Smooth muscle cell (in vitro differentiated cells): ENCODE data around the gene ARMH3. TPM values are rescaled to one million over a fixed set of nuclear protein-coding genes. Genes with fewer than 3 reads are reported as not detected.
A peak's percentile ranks its signal among the peaks of the same experiment; 100 is the strongest.

Experiments
- DNase-seq: peaks from one replicate; lab custom pipeline; 2025; ENCODE audit not compliant: unreplicated experiment; lab: John Stamatoyannopoulos, UW
- H2AFZ ChIP-seq: fragments of 200-600 bp; sonication (generic); 2 replicates; pipeline ENCODE4 v1.6.0; 2016; ENCODE audit warnings: antibody characterized with exemption, low read depth, mild to moderate bottlenecking
- H3F3A ChIP-seq: fragments of 200-600 bp; sonication (generic); 2 replicates; pipeline ENCODE4 v1.6.0; 2017; ENCODE audit warnings: antibody characterized with exemption, low read depth
- H3K27ac ChIP-seq: fragments of 200-600 bp; sonication (generic); 2 replicates; pipeline ENCODE4 v1.5.1; 2016; ENCODE audit warnings: low read depth, mild to moderate bottlenecking
- H3K27me3 ChIP-seq: fragments of 200-600 bp; sonication (generic); 2 replicates; pipeline ENCODE4 v1.6.1; 2016; ENCODE audit warnings: low read depth, mild to moderate bottlenecking
- H3K36me3 ChIP-seq: fragments of 200-600 bp; sonication (generic); 2 replicates; pipeline ENCODE4 v1.5.1; 2016; ENCODE audit warnings: low read depth
- H3K4me1 ChIP-seq: fragments of 200-600 bp; sonication (generic); 2 replicates; pipeline ENCODE4 v1.5.1; 2016; ENCODE audit warnings: low read depth
- H3K4me2 ChIP-seq: fragments of 200-600 bp; sonication (generic); 2 replicates; pipeline ENCODE4 v1.6.0; 2016; ENCODE audit warnings: mild to moderate bottlenecking
- H3K4me3 ChIP-seq: fragments of 200-600 bp; sonication (generic); 2 replicates; pipeline ENCODE4 v1.5.1; 2016; ENCODE audit warnings: mild to moderate bottlenecking
- H3K79me2 ChIP-seq: fragments of 200-600 bp; sonication (generic); 2 replicates; pipeline ENCODE4 v1.6.0; 2016; ENCODE audit warnings: low read depth, mild to moderate bottlenecking
- H3K9ac ChIP-seq: fragments of 200-600 bp; sonication (generic); 2 replicates; pipeline ENCODE4 v1.6.0; 2016; ENCODE audit warnings: low read depth
- H3K9me3 ChIP-seq: fragments of 200-600 bp; sonication (generic); replicated peaks from 2 replicates; pipeline ENCODE4 v1.5.1; 2016; ENCODE audit warnings: low read depth
- H4K20me1 ChIP-seq: fragments of 200-600 bp; sonication (generic); 2 replicates; pipeline ENCODE4 v1.6.0; 2016; ENCODE audit warnings: low read depth
- CTCF ChIP-seq: fragments of 200-600 bp; sonication (generic); IDR thresholded peaks from 2 replicates; pipeline ENCODE4 v1.5.1; 2017; ENCODE audit warnings: borderline replicate concordance, mild to moderate bottlenecking, antibody characterized with exemption; ENCODE audit not compliant: insufficient read depth, poor library complexity, severe bottlenecking
- WGBS: methylation state at CpG from one replicate; pipeline ENCODE4 v1.1.7; 2016; ENCODE audit warnings: low lambda C conversion rate; 5-methylcytosine and 5-hydroxymethylcytosine counted together
- polyA plus RNA-seq: library from polyadenylated mRNA; unstranded; fragments of >200 nt; fragmentation: Nextera tagmentation; extraction: Ambion mirVana; gene quantifications from 2 replicates; pipeline ENCODE4 v1.2.1, GENCODE V29; 2016
- total RNA-seq: library from RNA; depleted of rRNA; stranded (reverse); fragments of >200 nt; gene quantifications from 2 replicates; pipeline ENCODE4 v1.2.3, GENCODE V29; 2014

ARMH3 gene
- total and polyA plus RNA-seq, 2 experiments from 2014 or later, result 7.6 to 10.8 TPM

GRCh38 chr10:101938305-101939007 is 117.5 kb downstream of the ARMH3 start:
- 47% methylated on average over 3 of the region's 3 CpGs for WGBS
- no peak for DNase-seq
- peak overlapping the region; percentile 65 for H3K9ac ChIP-seq

DNA sequence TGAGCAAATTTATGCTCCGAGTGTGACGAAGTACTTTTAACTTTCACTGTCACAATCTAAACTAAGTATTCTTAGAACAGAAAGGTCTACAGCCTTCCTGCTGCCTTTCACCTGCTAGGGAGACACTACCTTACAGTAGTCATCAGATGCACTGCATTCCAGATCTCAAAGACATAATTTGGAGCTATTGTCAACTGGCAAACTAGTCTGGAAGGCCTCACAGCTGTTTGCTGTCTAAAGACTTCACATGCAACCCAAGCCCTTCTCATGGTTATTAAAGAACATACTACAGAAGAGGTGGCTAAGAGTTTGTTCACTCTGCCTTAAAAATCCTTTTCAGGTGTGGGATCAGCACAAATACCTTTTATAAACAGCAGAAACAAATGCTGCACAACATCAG is 120.5 kb downstream of the ARMH3 start:
- H3F3A ChIP-seq, result peaks cover 28% of the 10 kb centered on the region
- no peaks in the 10 kb centered on the region for H3K36me3 ChIP-seq
- H4K20me1 ChIP-seq, result peaks cover 47% of the 10 kb centered on the region
- TF ChIP-seq CTCF, result no peak
- peak overlapping the region; percentile 37 for H3K27ac ChIP-seq
- no peaks in the 10 kb centered on the region for H3K9me3 ChIP-seq
- 80% methylated on average over 2 of the region's 2 CpGs for WGBS
- no peak overlapping the region for H3K4me3 ChIP-seq
- no peak overlapping the region for H3K4me2 ChIP-seq
- H2AFZ ChIP-seq, result no peak overlapping the region
- H3K79me2 ChIP-seq, result peaks cover 5% of the 10 kb centered on the region
- H3K27me3 ChIP-seq, result no peaks in the 10 kb centered on the region
- H3K9ac ChIP-seq, result no peak overlapping the region
- DNase-seq, result no peak
- H3K4me1 ChIP-seq, result peaks cover 35% of the 10 kb centered on the region

More at GRCh38 chr10:101938305-101939007, 117.5 kb downstream of the ARMH3 start:
- H4K20me1 ChIP-seq, result peaks cover 36% of the 10 kb centered on the region
- H3K9me3 ChIP-seq, result no peaks in the 10 kb centered on the region
- no peaks in the 10 kb centered on the region for H3K27me3 ChIP-seq
- H3K4me1 ChIP-seq, result peaks cover 40% of the 10 kb centered on the region
- H3K36me3 ChIP-seq, result no peaks in the 10 kb centered on the region
- no peak for TF ChIP-seq CTCF
- peak overlapping the region; percentile 91 for H3K27ac ChIP-seq
- H3K4me3 ChIP-seq, result no peak overlapping the region
- H3K4me2 ChIP-seq, result peak overlapping the region; percentile 77
- peaks cover 4% of the 10 kb centered on the region for H3K79me2 ChIP-seq
- no peak overlapping the region for H2AFZ ChIP-seq
- peaks cover 44% of the 10 kb centered on the region for H3F3A ChIP-seq

DNA sequence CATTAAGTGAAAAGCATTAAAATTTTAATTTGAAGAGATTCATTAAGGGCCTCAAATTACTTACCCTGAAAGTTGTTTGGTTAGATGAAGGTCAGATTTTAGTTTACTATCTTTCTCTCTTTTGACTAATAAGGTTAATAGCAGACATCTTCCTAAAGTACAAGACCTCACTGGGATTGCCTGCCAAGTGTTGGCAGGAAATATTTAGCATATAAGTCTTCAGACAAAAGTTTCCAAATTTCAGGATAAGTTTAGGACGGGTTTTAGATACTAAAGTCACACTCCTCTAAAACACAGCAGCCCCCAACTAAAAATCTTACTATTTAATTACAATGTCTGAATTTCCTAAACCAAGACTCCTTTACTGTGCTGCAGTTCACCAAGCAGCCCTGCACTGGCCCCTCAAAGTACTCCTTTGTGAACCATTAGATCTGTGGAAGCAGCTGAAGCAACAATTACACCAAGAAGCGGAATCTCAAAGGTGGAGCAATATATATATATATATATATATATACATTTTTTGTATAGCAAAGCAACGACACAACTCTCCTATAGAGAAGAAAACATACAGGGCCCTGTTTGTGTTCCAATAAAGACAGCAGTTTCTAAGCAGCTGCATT is 121.2 kb downstream of the ARMH3 start:
- no peak overlapping the region for H3K4me2 ChIP-seq
- WGBS, result 97% methylated on average over 3 of the region's 3 CpGs
- no peak overlapping the region for H3K4me3 ChIP-seq
- peaks cover 23% of the 10 kb centered on the region for H3F3A ChIP-seq
- peaks cover 5% of the 10 kb centered on the region for H3K79me2 ChIP-seq
- peaks cover 49% of the 10 kb centered on the region for H4K20me1 ChIP-seq
- H3K4me1 ChIP-seq, result peaks cover 31% of the 10 kb centered on the region
- TF ChIP-seq CTCF, result no peak
- no peaks in the 10 kb centered on the region for H3K27me3 ChIP-seq
- H3K36me3 ChIP-seq, result no peaks in the 10 kb centered on the region
- no peaks in the 10 kb centered on the region for H3K9me3 ChIP-seq
- H3K27ac ChIP-seq, result no peak overlapping the region
- DNase-seq, result no peak
- no peak overlapping the region for H3K9ac ChIP-seq
- no peak overlapping the region for H2AFZ ChIP-seq
